DMS79 (cell line): ENCODE results near the gene CSRNP3.

Source experiments
- DNase-seq: peaks from one replicate; lab custom pipeline; 2025; lab: John Stamatoyannopoulos, UW

Gene CSRNP3

DNA sequence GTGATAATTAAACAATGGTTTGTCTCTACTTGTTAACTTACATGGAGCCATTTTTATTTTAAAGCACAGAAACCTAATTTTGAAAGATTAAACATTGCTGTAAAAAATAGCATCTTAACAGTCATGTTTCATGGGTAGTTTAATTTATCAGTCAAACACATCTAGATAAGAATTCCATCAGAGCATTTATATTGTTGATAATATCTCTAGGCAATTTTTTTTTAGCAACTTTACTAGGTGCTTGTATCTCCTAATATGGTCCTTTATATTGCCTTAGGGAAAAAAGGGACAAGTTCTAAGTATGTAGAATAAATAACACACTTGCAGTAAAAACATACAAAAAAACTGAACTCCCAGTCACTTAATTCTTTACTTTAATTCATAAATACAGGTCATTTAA lies 863 bp downstream of the CSRNP3 start:
- no peak for DNase-seq

- DNase-seq = no peak
Measured at GRCh38 chr2:165471349-165471950, 2.0 kb downstream of the CSRNP3 start.

GRCh38 chr2:165472922-165473321 lies 3.4 kb downstream of the CSRNP3 start:
- DNase-seq = no peak

DNA sequence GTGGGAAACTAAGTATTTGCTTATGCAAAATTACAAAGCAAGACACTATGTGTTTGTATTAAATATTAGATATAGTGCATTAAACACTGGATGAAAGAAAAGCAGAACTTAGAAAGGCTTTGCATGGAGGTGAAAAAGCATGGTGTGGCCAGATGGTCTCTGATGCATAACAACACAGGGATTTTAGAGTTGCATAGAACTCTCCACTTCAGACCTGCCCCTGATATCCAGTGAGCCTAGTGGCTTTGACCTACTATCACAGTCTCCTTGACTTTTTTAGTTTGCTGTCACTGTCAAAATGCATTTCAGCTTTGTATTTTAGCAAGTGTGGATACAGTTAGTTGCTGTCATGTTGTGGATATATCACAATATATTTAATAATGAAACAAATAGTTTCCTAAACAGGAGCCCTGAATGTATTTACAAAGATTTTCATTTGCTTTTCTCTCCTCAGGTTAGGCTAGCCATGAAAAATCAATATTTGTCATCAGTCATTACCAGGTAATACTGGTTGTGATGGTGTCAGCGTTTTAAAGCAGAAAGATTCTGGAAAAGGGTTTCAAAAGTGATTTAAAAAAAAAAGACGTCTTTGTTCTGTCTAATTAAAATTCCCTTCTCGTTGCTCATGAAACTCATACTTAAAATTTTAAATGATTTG lies 5.2 kb downstream of the CSRNP3 start:
- DNase-seq = no peak

DNA sequence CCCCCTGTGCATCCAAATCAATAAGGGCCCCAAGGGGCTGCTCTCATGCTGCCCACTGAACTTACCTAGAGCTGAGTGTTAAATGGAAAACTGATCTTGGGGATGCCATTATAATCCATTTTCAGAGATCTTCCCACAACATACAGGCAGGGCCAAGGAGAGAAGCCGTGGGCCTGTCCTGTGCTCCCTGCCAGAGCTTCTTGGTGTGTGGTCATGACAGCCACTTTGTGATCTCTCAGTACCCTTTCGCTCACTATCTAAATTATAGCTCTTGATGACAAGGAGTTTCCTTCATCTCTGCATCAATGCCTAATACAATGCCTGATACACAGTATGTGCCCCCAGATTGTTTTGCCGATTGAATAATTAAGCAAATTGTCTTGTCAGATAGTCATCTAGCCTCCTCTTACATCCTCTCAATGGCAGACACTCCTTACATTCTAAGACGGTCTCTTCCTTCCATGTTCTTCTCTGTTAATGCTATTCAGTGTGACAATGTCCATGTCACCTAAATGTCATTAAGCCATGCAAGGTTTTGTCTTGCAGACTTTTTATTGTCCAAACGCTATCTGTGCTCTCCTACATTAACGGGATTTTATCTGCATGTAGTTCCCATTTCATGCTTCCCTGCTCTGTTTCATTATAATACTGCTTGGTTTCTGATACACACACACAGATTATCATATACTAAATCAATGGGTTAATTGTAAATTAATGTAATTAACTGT lies 5.9 kb downstream of the CSRNP3 start:
- DNase-seq = no peak

DNA sequence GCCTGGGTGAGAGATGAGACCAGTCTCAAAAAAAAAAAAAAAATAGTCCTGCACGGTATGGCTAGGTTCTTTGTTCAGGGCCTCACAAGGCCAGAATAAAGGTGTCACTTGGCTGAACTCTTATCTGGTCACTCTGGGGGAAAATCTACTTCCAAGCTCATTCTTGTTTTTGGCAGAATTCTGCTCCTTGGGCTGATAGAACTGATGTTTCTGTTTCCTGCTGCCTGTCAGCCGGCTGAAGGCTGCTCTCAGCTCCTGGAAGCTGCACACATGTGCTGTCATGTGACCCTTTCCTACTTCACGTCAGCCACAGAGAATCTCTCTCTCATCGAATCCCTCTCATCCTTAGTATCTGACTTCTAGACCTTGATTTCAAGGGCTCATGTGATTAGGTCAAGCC lies 10.4 kb downstream of the CSRNP3 start:
- DNase-seq = no peak

DNA sequence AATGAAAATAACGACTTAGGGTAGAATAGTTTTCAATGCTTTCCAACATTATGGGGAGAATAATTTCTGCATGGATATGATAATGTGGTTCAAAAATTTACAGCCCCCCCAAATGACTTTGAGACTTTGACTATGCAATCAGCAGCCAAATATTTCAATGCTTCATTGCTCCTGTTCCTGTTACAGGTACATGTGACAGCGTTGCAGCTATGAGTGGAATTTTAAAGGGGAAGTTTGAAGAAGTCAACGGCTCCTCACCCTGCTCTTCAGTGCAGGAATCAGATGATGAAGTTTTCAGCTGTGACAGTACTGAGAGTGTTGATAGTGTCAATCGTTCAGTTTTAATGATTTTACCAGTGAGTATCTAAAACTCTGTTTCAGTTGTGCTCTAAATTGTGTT lies 25.1 kb downstream of the CSRNP3 start:
- no peak for DNase-seq

DNA sequence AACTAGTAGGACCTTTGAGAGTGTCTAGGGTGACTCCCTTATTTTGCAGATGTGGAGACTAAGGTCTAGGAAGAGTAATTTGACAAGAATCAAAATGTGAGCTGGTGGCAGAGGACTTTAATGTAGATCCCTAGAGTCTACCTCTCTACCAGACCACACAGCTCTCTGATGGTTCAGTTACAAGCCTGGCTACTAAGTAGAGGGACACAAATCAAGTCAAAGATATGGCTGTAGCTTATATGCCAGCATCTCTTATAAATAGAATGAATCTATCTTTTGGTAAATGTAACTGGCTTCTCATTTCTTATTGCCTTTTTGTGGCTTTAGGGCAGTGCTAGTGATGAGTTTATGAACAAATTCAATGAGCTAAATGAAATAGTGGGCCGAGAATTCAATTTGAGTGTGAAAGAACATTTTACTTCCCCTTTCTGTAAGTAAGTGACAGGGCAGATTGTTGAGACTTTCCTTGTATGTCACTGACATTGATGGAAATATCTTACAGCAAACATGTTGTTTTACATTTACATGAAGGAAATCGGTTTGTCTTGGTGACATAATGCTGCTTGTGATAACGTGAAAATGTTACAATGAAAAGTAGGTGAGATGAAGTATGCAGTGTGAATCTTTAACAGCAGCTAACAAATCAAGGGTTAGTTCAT lies 28.3 kb downstream of the CSRNP3 start:
- DNase-seq = no peak

DNA sequence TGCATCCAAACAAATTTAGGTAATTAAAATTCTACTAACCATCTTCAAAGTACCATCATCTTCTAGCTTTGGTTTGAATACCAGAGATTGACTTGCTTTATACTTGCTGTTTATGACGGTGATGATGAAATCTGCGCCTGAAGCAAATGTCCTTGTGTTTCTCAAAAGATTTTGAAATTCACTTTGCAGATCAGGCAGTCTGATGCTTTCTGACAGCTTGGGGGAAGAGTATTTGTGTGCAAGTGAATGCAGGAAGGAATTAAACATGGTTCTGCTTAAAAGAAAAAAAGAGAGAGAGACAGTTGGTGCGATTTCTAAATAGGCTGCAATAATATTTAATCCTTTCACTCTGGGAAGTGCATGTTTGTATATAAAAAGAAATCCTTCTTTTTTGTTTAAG lies 29.6 kb downstream of the CSRNP3 start:
- no peak for DNase-seq

GRCh38 chr2:165500001-165500400 lies 30.5 kb downstream of the CSRNP3 start:
- no peak for DNase-seq

DNA sequence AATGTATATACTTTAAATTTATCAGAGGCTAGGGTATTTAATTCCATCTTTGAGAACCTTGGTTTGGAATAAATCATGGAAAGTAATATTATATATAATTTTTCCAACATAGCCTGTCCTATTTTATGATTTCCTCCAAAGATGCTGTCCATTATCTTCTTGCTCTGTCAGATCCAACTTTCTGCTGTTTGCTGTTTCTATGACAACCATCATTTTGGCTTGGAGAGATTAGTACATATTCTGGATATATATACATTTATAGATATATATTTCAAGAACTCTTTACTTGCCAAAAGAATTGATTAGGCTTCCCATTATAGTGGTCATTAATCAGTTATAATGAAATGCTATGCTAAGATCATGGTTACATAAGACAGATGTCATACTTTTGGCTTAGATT lies 31.3 kb downstream of the CSRNP3 start:
- no peak for DNase-seq

GRCh38 chr2:165505514-165505913 lies 36.0 kb downstream of the CSRNP3 start:
- DNase-seq = no peak

GRCh38 chr2:165508927-165509326 lies 39.4 kb downstream of the CSRNP3 start:
- no peak for DNase-seq

GRCh38 chr2:165513479-165513878 lies 44.0 kb downstream of the CSRNP3 start:
- no peak for DNase-seq

GRCh38 chr2:165518611-165519010 lies 49.1 kb downstream of the CSRNP3 start:
- DNase-seq = no peak

GRCh38 chr2:165522719-165523118 lies 53.2 kb downstream of the CSRNP3 start:
- DNase-seq = no peak

- no peak for DNase-seq
Measured at GRCh38 chr2:165524720-165525119, 55.2 kb downstream of the CSRNP3 start.

GRCh38 chr2:165528691-165529090 lies 59.2 kb downstream of the CSRNP3 start:
- DNase-seq = no peak

DNA sequence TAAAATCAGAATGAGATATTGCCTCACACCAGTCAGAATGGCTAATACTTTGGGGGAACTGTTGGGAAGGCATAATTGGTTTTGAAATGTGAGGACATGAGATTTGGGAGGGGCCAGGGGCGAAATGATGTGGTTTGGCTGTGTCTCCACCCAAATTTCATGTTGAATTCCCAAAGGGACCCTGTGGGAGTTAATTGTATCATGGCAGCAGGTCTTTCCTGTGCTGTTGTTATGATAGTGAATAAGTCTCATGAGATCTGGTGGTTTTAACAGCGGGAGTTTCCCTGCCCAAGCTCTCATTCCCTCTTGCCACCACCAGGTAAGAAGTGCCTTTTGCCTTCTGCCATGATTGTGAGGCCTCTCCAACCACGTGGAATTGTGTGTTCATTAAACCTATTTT lies 59.6 kb downstream of the CSRNP3 start:
- DNase-seq = no peak

- DNase-seq = no peak
Measured at GRCh38 chr2:165533331-165533730, 63.8 kb downstream of the CSRNP3 start.

DNA sequence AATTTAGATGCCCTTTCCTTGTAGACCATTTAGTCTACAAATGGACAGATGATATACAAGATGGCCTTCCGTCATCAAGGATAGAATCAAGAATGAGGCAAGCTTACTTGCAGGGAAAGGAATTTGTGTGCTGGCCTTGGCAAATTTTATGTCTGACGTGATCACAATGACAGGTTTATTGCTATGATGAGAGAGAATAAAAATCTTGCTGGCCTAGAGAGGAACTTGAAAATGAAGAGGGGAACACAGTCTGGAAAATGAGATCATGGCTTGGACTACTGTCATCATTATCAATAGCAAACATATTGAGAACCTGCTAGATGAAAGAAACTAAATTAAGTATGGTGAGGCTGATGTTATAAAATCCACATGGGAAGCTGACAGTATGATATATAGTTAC lies 66.0 kb downstream of the CSRNP3 start:
- no peak for DNase-seq

DNA sequence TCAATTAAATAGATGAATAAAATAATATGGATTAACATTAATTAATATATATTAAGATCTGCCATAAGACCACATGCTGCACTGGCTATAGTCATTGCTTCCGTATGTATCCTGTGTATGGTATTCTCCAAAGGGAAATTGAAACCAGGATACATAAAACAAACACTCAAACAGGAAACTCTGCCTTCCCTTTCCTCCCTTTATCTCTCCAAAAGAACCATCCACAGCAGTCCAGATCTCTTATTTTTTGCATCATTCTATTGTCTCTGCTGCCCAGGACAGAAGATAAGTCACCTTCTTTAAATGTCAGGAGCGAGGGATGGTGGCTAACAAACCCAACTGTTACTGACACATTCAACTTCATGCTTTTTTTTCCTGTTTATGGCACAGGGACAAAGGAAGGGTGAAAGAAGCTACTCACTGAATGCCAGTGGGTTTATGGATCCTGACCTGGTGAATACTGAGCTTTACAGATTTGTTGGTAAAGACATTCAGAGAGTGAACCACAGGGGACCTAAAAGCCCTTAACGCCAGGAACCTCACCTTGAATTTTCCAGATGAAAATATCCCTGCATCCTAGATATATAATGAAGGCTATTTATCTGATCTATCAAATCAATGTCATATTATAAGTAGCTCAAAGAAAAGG lies 67.5 kb downstream of the CSRNP3 start:
- DNase-seq = no peak
